ENCODE measurements around the gene NEUROD4.

GRCh38 chr12:55044135-55044534 lies 24.4 kb downstream of the NEUROD4 start:
- TF ChIP-seq GATA3 (IDR thresholded peaks at IDR 0.05; ENCODE audit: low read depth, low read length) (no peak), GATA2 (IDR thresholded peaks at IDR 0.05; ENCODE audit: low read depth, low read length) (no peak)
